HG02970 (cell line): ENCODE results near the gene FASN.
A peak's percentile ranks its signal among the peaks of the same experiment; 100 is the strongest.

Source experiments
- ATAC-seq: cut with Tn5 transposase; IDR thresholded peaks from one replicate; pipeline ENCODE4 v1.9.1; 2021; ENCODE audit warnings: mild to moderate bottlenecking, moderate library complexity, moderate number of reproducible peaks; ENCODE audit not compliant: unreplicated experiment, low FRiP score

Gene FASN

DNA sequence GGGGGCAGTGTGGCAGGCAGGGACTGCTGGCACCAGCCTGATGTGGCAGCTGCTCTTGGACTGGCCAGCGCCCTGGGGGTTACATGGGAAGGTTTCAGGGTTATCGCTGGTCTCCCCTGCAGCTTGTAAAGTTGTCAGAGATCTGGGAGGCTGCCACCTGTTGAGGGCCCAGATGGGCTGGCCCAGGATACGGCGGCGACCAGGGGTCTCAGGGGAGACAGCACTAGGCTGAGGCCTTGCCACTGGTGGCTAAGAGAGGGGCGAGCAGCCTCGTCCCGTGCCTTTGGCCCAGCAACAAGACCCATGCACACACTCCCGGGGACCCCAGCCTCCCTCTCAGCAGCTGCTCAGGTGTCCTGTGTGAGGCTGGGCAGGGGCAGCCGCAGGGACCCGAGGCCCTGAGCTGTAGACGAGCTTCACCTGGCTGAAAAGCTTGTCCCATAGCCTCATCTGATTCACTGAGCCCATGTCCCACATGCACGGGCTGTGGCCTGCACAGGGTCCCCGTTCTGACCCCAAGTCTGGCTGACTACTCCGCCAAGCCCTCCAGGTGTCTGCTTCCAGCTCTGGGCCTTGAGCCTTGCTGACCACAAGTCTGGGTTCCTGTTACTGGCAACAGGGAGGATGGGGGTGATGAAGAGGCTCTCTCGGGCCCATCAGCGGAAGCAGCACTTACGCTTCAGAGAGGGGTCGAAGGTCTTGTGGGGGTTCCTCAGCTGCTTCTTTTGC, 38.6 kb downstream of the FASN start:
- ATAC-seq, result no peak

DNA sequence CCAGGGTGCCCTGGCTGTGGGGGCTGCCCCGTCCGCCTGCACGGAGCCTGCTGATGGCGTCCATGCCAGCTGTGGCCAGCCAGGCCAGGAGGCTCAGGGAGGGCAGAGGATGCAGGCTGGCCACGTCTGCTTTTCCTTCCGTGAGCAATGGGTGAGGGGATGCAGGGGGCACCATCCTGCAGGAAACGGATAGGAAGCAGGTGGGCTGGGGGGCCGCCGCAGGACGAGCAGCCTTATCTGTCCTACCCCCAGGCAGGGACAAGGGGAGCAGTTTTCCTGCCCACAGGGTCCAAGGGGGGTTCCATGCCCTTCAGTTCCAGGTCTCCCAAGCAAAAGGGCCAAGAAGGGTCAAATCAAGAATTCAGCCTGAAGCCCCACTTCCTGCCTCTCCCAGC, 39.2 kb downstream of the FASN start:
- no peak for ATAC-seq

DNA sequence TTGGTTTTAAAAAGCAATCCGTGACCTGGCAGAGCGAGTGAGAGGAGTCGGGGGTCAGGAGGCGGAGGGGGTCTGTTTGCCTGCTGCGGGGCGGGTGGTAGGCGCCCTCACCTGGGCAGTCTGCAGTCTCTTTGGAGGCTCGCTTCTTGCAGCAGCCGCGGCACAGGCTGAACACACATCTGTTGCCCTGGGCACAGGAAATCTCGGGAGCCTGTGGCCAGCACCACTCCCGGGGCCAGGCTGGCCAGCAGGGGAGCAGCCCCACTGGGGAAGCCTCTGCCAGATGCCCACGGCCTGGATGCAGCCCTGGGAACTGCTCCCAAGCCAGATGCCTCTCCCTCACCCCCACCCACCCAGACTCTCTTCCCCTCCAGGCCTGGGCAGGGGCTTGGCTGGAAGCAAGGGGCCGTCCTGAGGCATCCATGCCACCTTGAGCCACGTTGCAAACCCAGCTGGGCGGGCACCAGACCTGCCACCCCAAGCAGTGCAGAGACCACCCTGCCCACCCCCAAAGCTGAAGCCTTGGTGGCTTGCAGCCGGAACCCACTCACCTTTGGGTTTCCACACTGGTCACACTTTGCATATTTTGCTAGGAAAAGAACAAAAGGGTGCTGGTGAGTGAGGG, 39.7 kb downstream of the FASN start:
- no peak for ATAC-seq

DNA sequence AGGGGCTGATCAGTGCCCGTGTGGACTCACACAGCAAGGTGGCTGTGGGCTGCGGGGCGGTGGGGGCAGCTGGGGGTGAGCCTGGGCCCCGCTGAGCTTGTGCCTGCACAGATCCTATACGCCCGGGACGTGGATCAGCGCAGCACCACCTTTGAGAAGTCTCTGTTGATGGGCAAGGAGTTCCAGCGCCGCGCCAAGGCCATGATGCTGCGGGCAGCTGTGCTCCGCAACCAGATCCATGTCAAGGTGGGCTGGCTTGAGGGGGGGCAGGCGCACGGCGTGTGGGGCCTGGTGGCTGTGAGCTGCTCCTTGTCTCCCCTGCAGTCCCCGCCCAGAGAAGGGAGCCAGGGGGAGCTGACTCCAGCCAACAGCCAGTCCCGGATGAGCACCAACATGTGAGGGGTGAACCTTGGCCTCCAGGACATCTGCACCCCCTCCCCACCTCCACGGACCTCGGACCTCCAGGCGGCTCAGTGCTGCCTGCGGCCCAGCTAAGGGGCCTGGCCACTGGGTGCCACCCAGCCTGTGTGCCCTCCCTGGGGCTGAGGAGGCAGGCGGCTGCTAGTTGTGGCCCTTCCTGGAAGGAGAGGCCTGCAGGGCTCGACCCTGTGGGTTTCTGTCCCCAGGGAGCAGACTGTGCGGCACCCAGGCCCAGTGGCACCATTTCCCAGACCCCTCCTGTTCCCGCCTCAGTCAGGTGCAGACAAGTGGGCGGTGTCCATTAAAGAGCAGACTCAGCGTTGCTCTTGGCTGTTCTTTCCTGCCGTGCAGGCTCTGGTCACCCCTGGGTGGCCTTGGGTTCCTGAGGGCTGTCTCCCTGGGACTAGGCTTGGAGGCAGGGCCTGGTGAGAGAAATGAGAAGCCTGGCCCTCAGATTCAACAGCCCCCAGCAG, 41.1 kb downstream of the FASN start:
- no peak for ATAC-seq

DNA sequence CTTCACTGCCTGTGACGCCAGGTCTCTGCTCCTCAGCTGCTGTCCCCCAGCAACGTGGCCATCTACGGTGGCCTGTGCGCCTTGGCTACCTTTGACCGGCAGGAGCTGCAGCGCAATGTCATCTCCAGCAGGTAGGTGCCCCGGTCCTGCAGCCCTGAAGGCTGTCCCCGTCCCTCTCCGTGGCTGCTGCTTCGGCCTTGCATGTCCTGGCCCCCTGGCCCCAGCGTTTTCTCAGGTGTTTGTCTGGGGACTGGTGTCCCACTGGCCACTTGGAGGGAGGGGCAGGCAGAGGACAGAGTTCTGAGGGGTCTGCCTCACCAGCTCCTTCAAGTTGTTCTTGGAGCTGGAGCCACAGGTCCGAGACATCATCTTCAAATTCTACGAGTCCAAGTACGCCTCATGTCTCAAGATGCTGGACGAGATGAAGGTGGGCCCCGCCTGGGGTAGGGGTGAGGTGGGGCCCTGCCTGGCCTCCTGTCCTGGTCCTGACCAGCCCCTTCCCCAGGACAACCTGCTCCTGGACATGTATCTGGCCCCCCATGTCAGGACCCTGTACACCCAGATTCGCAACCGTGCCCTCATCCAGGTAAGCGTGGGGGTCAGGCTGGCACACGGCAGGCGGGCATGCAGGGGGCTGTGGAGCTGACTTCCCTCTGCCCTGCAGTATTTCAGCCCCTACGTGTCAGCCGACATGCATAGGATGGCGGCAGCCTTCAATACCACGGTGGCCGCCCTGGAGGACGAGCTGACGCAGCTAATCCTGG, 41.9 kb downstream of the FASN start:
- no peak for ATAC-seq

DNA sequence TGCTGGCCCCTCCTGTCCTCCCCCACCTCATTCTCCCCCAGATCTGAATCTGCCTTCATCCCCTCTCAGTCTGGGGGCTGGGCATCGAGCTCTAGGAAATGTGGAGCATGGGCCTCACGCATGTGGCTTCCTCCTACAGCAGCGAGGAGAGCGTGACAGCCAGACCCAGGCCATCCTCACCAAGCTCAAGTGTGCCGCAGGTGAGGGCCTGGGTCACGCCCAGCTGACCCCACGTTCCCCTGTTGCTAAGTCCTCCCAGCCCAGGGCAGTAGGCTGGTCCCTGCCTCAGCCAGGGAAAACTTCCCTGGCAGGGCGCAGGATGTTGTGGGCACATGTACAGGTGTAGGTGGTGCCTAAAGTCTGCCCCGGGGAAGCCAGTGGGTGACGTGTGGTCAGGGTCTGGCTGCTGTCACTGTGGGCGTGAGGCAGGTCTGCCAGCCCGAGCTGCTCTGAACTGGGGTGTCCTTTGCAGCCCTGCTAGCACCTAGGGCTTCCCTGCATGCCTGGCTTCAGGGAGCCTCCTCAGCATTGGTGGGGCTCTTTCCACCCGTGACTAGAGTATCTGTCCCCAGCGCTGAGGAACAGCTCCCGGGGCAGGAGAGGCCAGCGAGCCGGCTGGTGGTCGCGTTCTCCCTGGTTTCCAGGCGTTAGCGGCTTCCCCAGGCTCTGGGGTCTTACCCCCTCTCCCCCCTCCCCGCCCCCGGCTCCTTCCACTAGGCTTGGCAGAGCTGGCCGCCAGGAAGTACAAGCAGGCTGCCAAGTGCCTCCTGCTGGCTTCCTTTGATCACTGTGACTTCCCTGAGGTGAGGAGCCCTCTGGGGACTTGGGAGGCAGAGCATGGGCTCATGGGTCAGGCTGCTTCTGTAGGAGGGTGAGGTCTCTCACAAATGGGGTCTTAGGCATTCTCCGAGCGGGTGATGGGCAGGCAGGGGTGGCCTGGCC, 42.7 kb downstream of the FASN start:
- no peak for ATAC-seq

DNA sequence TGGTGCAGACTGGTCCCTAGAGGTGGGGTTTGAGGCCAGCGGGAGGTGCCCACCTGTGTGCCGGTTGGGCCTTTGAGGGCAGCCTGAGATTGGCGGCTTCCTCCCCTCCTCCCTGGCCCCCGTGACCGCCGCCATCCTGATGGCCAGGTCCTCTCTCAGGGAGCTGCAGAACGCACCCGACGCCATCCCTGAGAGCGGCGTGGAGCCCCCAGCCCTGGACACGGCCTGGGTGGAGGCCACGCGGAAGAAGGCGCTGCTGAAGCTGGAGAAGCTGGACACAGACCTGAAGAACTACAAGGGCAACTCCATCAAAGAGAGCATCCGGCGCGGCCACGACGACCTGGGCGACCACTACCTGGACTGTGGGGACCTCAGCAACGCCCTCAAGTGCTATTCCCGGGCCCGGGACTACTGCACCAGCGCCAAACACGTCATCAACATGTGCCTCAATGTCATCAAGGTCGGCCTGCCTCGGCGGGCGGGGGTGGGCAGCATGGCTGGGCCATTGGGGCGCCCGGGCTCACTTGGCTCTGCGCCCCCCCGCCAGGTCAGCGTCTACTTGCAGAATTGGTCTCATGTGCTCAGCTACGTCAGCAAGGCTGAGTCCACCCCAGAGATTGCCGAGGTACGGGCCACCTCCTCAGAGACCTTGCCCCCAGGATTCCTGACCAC, 43.5 kb downstream of the FASN start:
- ATAC-seq, result no peak

DNA sequence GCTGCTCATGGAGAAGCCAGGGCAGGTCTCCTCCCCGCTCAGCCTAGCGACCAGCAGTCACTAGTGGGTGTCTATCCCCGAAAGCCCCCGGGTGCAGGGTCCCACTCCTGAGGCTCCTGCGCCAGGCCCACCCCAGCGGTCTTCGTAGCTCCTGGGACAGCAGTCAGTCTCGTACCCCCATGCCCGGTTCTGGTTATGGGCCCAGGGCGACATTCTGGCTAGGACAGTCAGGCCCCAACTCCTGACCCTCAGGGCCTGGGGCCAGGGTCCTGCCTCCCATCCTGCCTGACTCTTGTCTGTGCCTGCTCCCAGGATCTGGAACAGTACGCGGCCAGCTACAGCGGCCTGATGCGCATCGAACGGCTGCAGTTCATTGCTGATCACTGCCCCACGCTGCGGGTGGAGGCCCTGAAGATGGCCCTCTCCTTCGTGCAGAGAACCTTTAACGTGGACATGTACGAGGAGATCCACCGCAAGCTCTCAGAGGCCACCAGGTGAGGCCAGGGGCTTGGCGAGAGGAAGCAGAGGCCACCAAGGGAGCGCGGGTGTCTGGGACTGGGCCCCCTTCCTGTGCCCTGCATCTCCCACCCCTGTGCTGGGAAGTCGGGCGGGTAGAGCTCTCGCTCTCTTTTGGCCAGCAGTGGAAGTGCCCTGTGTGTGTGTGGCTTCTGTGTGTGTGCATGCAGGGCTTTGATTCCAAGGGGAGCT, 44.3 kb downstream of the FASN start:
- ATAC-seq, result no peak

DNA sequence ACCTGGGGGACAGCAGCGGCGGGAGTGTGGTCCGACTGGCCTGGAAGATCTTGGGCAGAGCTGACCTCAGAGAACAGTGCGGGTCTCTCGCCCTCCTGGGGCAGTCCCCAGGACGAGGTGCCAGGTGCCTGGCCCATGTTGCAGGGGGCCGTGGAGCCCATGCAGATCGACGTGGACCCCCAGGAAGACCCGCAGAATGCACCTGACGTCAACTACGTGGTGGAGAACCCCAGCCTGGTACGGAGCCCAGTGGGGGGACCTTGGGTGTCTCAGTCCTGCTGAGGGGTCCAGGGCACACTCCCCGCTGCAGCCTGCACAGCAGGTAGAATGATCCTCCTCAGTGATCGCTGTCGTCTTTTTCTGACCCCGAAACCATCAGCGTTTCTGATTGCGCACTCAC, 44.9 kb downstream of the FASN start:
- ATAC-seq, result no peak

DNA sequence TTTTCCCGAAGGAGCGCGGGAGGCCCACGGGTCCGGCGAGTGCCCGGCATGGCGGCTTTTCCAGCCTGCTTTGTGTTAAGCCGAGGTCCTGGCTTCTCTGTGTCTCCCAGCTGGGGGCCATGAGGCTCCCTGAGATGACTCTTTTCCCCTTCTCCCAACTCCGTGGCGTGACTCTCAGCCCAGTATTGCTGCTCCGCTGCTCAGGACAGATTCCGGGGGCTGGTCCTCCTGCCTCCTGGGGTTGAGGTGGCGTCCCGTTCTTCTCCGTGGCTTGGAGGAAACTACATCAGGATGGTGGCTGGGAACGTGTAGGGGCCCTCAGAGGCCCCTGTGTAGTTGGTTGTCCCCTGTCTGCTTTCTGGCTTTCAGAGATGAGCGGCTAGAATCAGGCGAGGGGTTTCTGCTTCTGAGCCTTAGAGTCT, 45.4 kb downstream of the FASN start:
- no peak for ATAC-seq

DNA sequence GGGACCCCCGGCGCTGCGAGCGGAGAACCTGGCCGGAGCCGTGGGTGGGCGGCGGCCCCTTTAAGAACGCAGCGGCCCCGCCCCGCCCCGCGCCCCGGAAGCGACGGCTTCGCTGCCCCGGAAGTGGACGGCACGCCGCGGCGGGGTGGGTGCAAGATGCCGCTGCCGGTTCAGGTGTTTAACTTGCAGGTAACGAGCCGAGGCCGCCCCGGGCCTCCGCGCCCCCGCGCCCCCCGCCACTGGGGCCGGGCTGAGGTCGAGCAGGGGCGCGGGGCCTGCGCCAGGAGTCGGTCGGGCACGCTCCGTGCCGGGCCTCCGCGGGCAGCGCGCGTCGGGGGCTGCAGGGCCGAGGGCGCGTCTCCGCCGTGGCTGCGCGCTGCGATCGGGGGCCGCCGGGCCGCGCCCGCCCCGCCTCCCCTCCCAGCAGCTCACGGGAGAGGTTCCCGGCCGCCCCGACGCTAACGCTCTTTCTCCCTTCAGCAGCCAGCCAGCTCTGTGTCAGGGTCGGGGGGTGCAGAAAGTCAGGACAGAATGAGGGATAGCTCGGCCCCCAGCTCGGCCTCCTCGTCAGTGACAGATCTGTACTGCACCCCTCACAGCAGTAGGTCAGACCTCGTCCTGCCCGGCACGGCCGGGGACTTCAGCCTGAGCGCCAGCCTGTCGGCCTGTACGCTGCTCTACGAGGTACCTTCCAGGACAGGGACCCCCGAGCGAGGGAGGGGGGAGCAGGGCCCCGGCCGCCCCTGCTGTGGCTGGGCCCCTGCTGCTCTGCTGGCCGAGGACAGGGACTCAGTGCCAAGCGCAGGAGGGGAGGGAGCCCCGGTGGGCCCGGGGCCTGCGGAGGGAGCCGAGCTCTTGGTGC, 46.0 kb downstream of the FASN start, which contains the start of the genes GPS1 and RFNG:
GPS1 (plus strand) TSS at position 123 of the 862 bp plus-strand sequence; CDS start at position 157, 34 bp downstream.
RFNG (minus strand) TSS at position 36 of the 862 bp plus-strand sequence. CDS start 45 bp downstream, outside the sequence.
- ATAC-seq, result peak; percentile 51

DNA sequence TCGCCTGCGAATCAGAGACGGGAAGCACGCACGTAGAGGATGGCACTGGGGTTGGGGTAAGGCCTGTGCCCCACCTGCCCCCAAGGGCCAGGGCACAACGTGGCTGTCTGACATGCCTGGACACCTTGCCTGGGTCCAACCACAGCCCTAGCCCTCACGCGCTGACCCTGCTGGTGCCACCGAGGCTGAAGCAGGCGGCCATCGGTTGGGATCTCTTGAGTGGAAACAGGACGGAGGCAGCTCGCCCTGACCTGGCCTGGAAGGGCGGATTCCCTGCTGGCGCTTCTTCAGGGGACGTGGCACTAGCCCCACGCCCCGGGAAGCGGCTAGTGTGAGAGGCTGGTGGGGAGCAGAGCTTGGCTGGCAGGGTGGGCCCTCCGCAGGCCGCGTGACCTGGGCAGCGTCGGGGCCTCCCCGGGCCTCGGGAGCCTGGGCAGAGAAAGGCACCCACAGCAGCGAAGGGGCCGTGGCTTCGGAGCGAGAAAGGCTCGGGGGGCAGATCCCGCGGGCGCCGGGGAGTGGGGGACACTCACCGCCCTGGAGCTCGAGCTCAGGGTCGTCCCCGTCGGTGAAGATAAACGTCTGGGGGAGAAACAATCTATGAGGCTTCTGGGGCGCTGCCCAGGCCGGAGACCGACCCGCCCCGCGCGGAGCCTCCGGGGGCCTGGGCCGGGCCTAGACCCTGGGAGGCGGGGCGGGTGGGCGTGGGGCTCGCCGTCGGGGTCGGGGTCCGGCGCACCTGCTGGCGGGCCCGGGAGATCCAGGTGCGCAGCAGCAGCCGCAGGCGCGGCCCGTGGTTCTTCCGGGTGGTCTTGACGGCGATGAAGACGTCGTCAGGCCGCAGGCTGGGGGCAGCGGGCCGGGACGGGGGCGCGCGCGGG, 47.0 kb downstream of the FASN start:
- ATAC-seq, result no peak

DNA sequence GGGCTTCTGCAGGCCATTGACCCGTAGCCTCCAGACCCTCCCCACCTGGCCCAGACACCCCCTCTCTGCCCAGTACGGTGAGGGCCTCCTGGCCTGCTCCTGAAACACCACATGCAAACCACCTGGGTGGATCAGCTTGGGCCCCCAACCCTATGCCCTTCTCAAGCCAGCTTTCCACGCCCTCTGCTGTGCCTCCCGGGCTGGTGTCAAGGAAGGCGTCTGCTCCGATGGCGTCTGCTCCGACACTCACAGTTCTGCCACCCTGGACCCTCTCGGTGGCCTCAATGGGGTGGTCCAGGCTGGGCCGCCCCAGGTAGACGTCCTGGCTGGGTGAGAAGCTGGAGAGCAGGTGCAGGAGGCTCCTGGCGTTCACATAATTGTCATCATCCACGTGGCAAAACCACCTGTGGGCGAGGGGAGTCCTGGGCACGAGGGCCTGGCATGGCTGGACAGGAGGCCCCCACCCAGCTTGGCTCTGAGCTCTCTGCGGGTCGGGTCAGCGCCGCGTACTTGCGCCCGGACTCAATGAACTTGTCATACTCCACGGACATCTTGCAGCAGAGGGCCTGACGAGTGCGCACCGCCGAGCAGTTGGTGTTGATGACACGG, 47.8 kb downstream of the FASN start:
- no peak for ATAC-seq

DNA sequence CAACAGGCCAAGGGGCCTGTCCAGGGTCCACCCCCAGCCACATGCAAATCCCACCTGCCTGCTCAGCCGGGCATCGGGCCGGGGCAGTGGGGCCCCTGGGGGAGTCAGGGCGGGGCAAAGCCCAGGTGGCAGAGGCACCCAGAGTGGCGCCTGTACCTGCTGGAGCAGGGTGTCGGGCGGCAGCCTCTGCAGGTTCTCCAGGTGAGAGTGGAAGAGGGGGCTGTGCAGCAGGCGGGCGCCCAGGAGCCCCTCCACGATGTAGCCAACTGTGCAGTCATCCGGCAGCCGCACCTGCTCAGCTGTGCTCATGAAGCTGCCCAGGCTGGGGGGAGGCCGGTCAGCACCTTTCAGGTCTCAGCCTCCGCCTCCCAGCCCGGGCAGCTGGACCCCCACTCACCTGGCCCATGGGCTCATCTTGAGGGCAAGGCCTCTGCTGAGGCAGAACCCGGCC, 48.5 kb downstream of the FASN start:
- no peak for ATAC-seq

DNA sequence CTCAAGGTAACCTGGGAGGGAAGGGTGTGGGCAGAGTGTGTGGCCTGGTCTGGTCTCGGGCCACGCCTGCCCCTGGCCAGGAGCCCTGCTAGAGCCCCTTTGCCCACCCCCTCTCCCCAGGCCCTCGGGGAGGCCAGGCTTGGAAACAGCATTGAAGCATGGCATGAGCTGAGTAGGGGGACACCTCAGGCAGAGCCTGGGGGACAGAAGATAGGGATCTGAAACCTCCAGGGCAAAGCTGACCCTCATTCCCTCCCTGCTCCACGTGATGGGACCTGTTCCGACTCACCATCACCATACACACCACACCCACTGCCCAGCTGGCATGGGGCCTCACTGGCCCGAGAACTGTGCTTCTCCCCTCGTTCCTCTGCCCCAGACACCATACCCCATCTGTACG, 48.9 kb downstream of the FASN start:
- no peak for ATAC-seq

DNA sequence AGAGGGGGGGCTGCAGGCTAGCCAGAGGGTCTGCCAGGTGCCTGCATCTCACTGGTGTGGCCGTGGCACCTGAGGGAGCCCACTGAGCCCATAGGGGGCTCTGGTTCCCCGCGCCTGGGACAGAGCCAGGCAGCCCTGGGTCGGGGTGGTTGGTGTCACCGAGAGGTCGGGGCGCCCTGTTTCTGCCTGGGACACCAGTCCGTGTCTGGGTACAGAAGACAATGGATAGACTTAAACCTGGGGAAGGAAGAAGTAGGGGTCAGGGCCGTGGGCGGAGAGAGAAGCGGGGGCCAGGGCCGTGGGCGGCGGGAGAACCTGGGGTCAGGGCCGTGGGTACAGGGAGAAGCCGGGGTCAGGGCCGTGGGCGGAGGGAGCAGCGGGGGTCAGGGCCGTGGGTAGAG, 49.5 kb downstream of the FASN start:
- ATAC-seq, result no peak
